ENCODE results near the gene AUH.

The AUH gene

GRCh38 chr9:91247278-91247677 is 114.4 kb downstream of the AUH start:
- no peak for DNase-seq (ENCODE audit: low read depth)

- DNase-seq (ENCODE audit: low read depth) = peak; percentile 27
These were observed 114.9 kb downstream of the AUH start for GRCh38 chr9:91246846-91247245.

- peak; percentile 23 for DNase-seq (ENCODE audit: low read depth)
These were observed 116.0 kb downstream of the AUH start for GRCh38 chr9:91245431-91246313.

GRCh38 chr9:91243029-91243428 is 118.7 kb downstream of the AUH start:
- no peak for DNase-seq (ENCODE audit: low read depth)

- no peak for DNase-seq (ENCODE audit: low read depth)
These were observed 119.8 kb downstream of the AUH start for GRCh38 chr9:91241909-91242308.

GRCh38 chr9:91240596-91241165 is 121.0 kb downstream of the AUH start:
- DNase-seq (ENCODE audit: low read depth) = no peak

- DNase-seq (ENCODE audit: low read depth) = no peak
These were observed 122.2 kb downstream of the AUH start for GRCh38 chr9:91239367-91240111.

- no peak for DNase-seq (ENCODE audit: low read depth)
These were observed 127.2 kb downstream of the AUH start for GRCh38 chr9:91234523-91234922.

GRCh38 chr9:91231619-91232018 is 130.1 kb downstream of the AUH start:
- peak; percentile 56 for DNase-seq (ENCODE audit: low read depth)

- DNase-seq (ENCODE audit: low read depth) = no peak
These were observed 138.7 kb downstream of the AUH start for GRCh38 chr9:91223000-91223399.

GRCh38 chr9:91222457-91222856 is 139.3 kb downstream of the AUH start:
- DNase-seq (ENCODE audit: low read depth) = no peak

- peak; percentile 90 for DNase-seq (ENCODE audit: low read depth)
These were observed 140.4 kb downstream of the AUH start for GRCh38 chr9:91221332-91221731.

- DNase-seq (ENCODE audit: low read depth) = peak; percentile 69
These were observed 141.1 kb downstream of the AUH start for GRCh38 chr9:91220491-91221135.

GRCh38 chr9:91220021-91220420 is 141.7 kb downstream of the AUH start:
- no peak for DNase-seq (ENCODE audit: low read depth)

GRCh38 chr9:91219557-91219956 is 142.2 kb downstream of the AUH start:
- no peak for DNase-seq (ENCODE audit: low read depth)

GRCh38 chr9:91217388-91217787 is 144.3 kb downstream of the AUH start:
- no peak for DNase-seq (ENCODE audit: low read depth)

- no peak for DNase-seq (ENCODE audit: low read depth)
These were observed 146.9 kb downstream of the AUH start for GRCh38 chr9:91214867-91215266.

GRCh38 chr9:91214086-91214485 is 147.6 kb downstream of the AUH start:
- DNase-seq (ENCODE audit: low read depth) = no peak

GRCh38 chr9:91212596-91213243 is 149.0 kb downstream of the AUH start:
- no peak for DNase-seq (ENCODE audit: low read depth)

- no peak for DNase-seq (ENCODE audit: low read depth)
These were observed 149.8 kb downstream of the AUH start for GRCh38 chr9:91211919-91212318.

GRCh38 chr9:91211414-91211813 is 150.3 kb downstream of the AUH start:
- no peak for DNase-seq (ENCODE audit: low read depth)

GRCh38 chr9:91210318-91210717 is 151.4 kb downstream of the AUH start:
- no peak for DNase-seq (ENCODE audit: low read depth)
